ENCODE measurements around the gene KNDC1. TPM values are rescaled to one million over a fixed set of nuclear protein-coding genes. Genes with fewer than 3 reads are reported as not detected.

KNDC1 gene
- total and polyA plus RNA-seq, 2 of the 13 experiments (the other 11 are each of a cell fraction or from before 2014, with no cell fraction given), result 0.69 TPM; not detected in 1

DNA sequence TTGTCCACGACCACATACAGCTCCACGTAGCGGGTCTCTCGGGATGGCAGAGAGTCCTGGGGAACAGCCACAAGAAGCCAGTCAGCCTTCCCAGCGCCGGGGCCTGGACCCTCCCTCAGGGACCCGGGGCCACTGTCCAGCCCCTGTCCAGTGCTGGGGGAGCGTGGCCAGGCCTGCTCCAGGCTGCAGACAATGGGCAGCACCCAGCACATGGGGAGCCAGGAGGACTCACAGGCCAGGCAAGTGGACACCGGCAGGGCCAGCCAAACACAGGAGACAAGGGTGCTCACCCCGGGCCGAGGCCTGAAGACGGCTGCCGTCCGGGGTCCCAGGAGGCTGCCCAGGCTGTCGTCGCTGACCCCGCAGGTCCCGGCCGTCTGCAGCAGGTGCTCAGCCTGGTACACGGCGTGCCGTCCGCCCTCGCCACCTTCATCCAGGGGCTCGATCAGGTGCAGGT is 113.0 kb downstream of the KNDC1 start:
- no TSS peak for BruUV-seq (replicated peaks)
- no peaks in the 10 kb centered on the region for H3K9me3 ChIP-seq (ENCODE audit: low read length)
- H3K27ac ChIP-seq (ENCODE audit: extremely low read length, insufficient read depth, low read length), result no peak overlapping the region
- DNase-seq (ENCODE audit: low spot score) (no peak), FAIRE-seq (no peak), ATAC-seq (no peak)
- H3K4me1 ChIP-seq (ENCODE audit: insufficient read depth, low read length), result peaks cover 10% of the 10 kb centered on the region
- intact Hi-C loops (cut with micrococcal nuclease; ENCODE audit: unreplicated experiment) (no loop called here), in situ Hi-C loops (cut with HindIII; ENCODE audit: extremely low pct_ligation_motif_present, low pct_unique_long_range_greater_than_20kb) (no loop called here)
- peaks cover 0 to 21% of the 10 kb centered on the region in 2 experiments; a peak in 3 of 5 replicates for H3K27me3 ChIP-seq (ENCODE audit: control insufficient read depth in 1 of 2, insufficient read depth in 2 of 2, low read length in 2 of 2)
- H3K4me3 ChIP-seq (replicated peaks in 1 of 3; ENCODE audit: insufficient read depth in 1 of 3, low read depth in 2 of 3, low read length in 3 of 3), result no peak overlapping the region
- ChIA-PET POLR2A (no interaction called here), CTCF (ENCODE audit: low intra/inter-chr PET ratio, low total read pairs) (no interaction called here)
- H2AFZ ChIP-seq (ENCODE audit: low read length), result no peak overlapping the region
- TF ChIP-seq ZNF260 (CRISPR knock-in tag; IDR thresholded peaks at IDR 0.05; ENCODE audit: borderline replicate concordance, low read depth) (no peak), ZNF737 (CRISPR knock-in tag; IDR thresholded peaks at IDR 0.05; ENCODE audit: borderline replicate concordance) (no peak), ZBTB7A (CRISPR knock-in tag; IDR thresholded peaks at IDR 0.05) (no peak), KLF12 (CRISPR knock-in tag; IDR thresholded peaks at IDR 0.05; ENCODE audit: borderline replicate concordance) (no peak), ZNF367 (CRISPR knock-in tag; IDR thresholded peaks at IDR 0.05; ENCODE audit: borderline replicate concordance) (no peak), ATRX (CRISPR knock-in tag; IDR thresholded peaks at IDR 0.05; ENCODE audit: borderline replicate concordance) (no peak), ZBTB8A (CRISPR knock-in tag; IDR thresholded peaks at IDR 0.05; ENCODE audit: borderline replicate concordance, low read depth) (no peak), ZNF7 (CRISPR knock-in tag; IDR thresholded peaks at IDR 0.05) (no peak), MTF1 (CRISPR knock-in tag; IDR thresholded peaks at IDR 0.05) (no peak), SP4 (CRISPR knock-in tag; IDR thresholded peaks at IDR 0.05) (no peak), HNRNPL (IDR thresholded peaks at IDR 0.05; ENCODE audit: low read depth, low read length) (no peak), ZNF205 (CRISPR knock-in tag; IDR thresholded peaks at IDR 0.05) (no peak), TARDBP (CRISPR knock-in tag; IDR thresholded peaks at IDR 0.05) (no peak), ARNT (IDR thresholded peaks at IDR 0.05) (no peak), ZNF432 (CRISPR knock-in tag; IDR thresholded peaks at IDR 0.05; ENCODE audit: borderline replicate concordance) (no peak), DNMT3B (CRISPR knock-in tag; conservative IDR thresholded peaks at IDR 0.05) (no peak)
- TF ChIP-seq, protein P1, sequence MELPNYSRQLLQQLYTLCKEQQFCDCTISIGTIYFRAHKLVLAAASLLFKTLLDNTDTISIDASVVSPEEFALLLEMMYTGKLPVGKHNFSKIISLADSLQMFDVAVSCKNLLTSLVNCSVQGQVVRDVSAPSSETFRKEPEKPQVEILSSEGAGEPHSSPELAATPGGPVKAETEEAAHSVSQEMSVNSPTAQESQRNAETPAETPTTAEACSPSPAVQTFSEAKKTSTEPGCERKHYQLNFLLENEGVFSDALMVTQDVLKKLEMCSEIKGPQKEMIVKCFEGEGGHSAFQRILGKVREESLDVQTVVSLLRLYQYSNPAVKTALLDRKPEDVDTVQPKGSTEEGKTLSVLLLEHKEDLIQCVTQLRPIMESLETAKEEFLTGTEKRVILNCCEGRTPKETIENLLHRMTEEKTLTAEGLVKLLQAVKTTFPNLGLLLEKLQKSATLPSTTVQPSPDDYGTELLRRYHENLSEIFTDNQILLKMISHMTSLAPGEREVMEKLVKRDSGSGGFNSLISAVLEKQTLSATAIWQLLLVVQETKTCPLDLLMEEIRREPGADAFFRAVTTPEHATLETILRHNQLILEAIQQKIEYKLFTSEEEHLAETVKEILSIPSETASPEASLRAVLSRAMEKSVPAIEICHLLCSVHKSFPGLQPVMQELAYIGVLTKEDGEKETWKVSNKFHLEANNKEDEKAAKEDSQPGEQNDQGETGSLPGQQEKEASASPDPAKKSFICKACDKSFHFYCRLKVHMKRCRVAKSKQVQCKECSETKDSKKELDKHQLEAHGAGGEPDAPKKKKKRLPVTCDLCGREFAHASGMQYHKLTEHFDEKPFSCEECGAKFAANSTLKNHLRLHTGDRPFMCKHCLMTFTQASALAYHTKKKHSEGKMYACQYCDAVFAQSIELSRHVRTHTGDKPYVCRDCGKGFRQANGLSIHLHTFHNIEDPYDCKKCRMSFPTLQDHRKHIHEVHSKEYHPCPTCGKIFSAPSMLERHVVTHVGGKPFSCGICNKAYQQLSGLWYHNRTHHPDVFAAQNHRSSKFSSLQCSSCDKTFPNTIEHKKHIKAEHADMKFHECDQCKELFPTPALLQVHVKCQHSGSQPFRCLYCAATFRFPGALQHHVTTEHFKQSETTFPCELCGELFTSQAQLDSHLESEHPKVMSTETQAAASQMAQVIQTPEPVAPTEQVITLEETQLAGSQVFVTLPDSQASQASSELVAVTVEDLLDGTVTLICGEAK (IDR thresholded peaks at IDR 0.05), result no peak
- TF ChIP-seq, protein P1 (CRISPR knock-in tag; IDR thresholded peaks at IDR 0.05), result no peak
- H3K4me2 ChIP-seq (ENCODE audit: low read depth, low read length), result no peak overlapping the region
- peaks cover 3% of the 10 kb centered on the region; the same call in 1 of the 2 replicates for H4K20me1 ChIP-seq (ENCODE audit: insufficient read depth, low read length)
- no peaks in the 10 kb centered on the region for H3K36me3 ChIP-seq (replicated peaks in 1 of 2; ENCODE audit: control insufficient read depth in 1 of 2, insufficient read depth in 2 of 2, low read length in 2 of 2)
- no peaks in the 10 kb centered on the region for H3K79me2 ChIP-seq (ENCODE audit: insufficient read depth, low read length)
- WGBS (ENCODE audit: low lambda C conversion rate), result 66% methylated on average over 13 of the region's 25 CpGs
- no peak overlapping the region for H3K9ac ChIP-seq (ENCODE audit: insufficient read depth, low read depth, low read length)

All from HepG2 (cell line).